Upper lobe of left lung (tissue), 4 donors: ENCODE data around the gene INHBC.
A peak's percentile ranks its signal among the peaks of the same experiment; 100 is the strongest.

ENCODE experiments used
- CTCF ChIP-seq, 6 experiments: fragments of 450-650 bp in 4 of 6; fragments of 200-600 bp in 2 of 6; sonication (generic) in 2 of 6; IDR thresholded peaks; one replicate each; pipeline ENCODE4 v1.5.1; 2016 to 2019; ENCODE audit warnings: antibody characterized with exemption in 6 of 6
- POLR2A ChIP-seq, 4 donors: fragments of 450-650 bp; IDR thresholded peaks; one replicate each; pipeline ENCODE4 v1.5.1; 2016 to 2017; ENCODE audit warnings: antibody characterized with exemption in 4 of 4, mild to moderate bottlenecking in 2 of 4
- POLR2AphosphoS5 ChIP-seq, 2 donors: sonication (generic); formaldehyde crosslinking; IDR thresholded peaks; one replicate each; pipeline ENCODE4 v1.5.1; 2017; ENCODE audit warnings: antibody characterized with exemption in 2 of 2

GRCh38 chr12:57452937-57453509 is 18.4 kb downstream of the INHBC start:
- peak; percentile 82 to 94 (median 88) for TF ChIP-seq CTCF (IDR thresholded peaks at IDR 0.05)
- no peak for TF ChIP-seq POLR2AphosphoS5 (IDR thresholded peaks at IDR 0.05)
- no peak for TF ChIP-seq POLR2A (IDR thresholded peaks at IDR 0.05)
